ENCODE measurements around the gene COMTD1.

DNA sequence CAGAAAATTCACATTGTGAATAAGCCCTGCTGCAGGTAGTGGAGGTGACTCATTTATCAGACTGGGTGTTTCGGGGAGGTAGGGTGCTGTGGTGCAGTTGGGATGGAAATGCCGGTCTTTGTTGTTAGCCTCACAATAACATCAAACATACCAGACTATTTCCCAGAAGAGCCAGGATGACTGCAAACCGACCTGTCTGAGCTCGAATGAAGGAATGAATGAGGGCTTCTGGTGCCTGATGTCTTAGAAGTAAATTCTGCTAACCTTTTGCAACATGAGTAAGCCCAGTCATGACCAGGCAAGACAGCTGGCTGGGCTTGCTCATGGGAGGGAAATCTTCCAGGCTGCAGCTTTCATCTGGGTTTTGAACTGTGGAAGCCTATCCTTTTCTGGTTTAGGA is 27.6 kb downstream of the COMTD1 start:
- TF ChIP-seq, protein P1, sequence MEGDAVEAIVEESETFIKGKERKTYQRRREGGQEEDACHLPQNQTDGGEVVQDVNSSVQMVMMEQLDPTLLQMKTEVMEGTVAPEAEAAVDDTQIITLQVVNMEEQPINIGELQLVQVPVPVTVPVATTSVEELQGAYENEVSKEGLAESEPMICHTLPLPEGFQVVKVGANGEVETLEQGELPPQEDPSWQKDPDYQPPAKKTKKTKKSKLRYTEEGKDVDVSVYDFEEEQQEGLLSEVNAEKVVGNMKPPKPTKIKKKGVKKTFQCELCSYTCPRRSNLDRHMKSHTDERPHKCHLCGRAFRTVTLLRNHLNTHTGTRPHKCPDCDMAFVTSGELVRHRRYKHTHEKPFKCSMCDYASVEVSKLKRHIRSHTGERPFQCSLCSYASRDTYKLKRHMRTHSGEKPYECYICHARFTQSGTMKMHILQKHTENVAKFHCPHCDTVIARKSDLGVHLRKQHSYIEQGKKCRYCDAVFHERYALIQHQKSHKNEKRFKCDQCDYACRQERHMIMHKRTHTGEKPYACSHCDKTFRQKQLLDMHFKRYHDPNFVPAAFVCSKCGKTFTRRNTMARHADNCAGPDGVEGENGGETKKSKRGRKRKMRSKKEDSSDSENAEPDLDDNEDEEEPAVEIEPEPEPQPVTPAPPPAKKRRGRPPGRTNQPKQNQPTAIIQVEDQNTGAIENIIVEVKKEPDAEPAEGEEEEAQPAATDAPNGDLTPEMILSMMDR (IDR thresholded peaks at IDR 0.05): no peak
- no peak for TF ChIP-seq POLR2A (IDR thresholded peaks at IDR 0.05)

All from lower leg skin (tissue), 3 donors.